ENCODE results near the gene NCBP3.
"Not testable (repeated sequence)": the region's sequence is repeated elsewhere in the genome, so short reads cannot be mapped to it uniquely, and the experiment has no call there.

NCBP3 gene

GRCh38 chr17:3809135-3809534, 36.9 kb downstream of the NCBP3 start:
- DNase-seq: no peak

GRCh38 chr17:3808701-3809100, 37.3 kb downstream of the NCBP3 start:
- DNase-seq: no peak

GRCh38 chr17:3805581-3805980, 40.5 kb downstream of the NCBP3 start:
- DNase-seq: no peak

GRCh38 chr17:3804503-3804931, 41.5 kb downstream of the NCBP3 start:
- DNase-seq: no peak

GRCh38 chr17:3803308-3803640, 42.8 kb downstream of the NCBP3 start:
- DNase-seq: no peak

GRCh38 chr17:3802461-3803307, 43.4 kb downstream of the NCBP3 start:
- DNase-seq: no peak

- DNase-seq: no peak
These were observed 44.3 kb downstream of the NCBP3 start for GRCh38 chr17:3801792-3802191.

- no peak for DNase-seq
These were observed 44.7 kb downstream of the NCBP3 start for GRCh38 chr17:3801347-3801746.

- DNase-seq: no peak
These were observed 45.4 kb downstream of the NCBP3 start, which contains the start of gene ITGAE for GRCh38 chr17:3800362-3801271. Gene ITGAE, minus strand, starts transcription at chr17:3801188. Its CDS starts 44 bp downstream, at chr17:3801144.

GRCh38 chr17:3799181-3799945, 46.7 kb downstream of the NCBP3 start:
- DNase-seq: no peak

GRCh38 chr17:3798273-3799180, 47.5 kb downstream of the NCBP3 start:
- no peak for DNase-seq

- DNase-seq: no peak
These were observed 49.2 kb downstream of the NCBP3 start for GRCh38 chr17:3796822-3797170.

GRCh38 chr17:3796110-3796821, 49.8 kb downstream of the NCBP3 start:
- no peak for DNase-seq

- DNase-seq: no peak
These were observed 50.5 kb downstream of the NCBP3 start for GRCh38 chr17:3795390-3796102.

- DNase-seq: no peak
These were observed 51.3 kb downstream of the NCBP3 start for GRCh38 chr17:3794557-3795389.

- not testable (repeated sequence) for DNase-seq
These were observed 51.9 kb downstream of the NCBP3 start for GRCh38 chr17:3794152-3794551.

- DNase-seq: not testable (repeated sequence)
These were observed 52.8 kb downstream of the NCBP3 start for GRCh38 chr17:3793258-3793657.

- no peak for DNase-seq
These were observed 53.6 kb downstream of the NCBP3 start for GRCh38 chr17:3792481-3792880.

- DNase-seq: no peak
These were observed 57.8 kb downstream of the NCBP3 start for GRCh38 chr17:3788200-3788599.

- not testable (repeated sequence) for DNase-seq
These were observed 60.7 kb downstream of the NCBP3 start for GRCh38 chr17:3785323-3785722.

All from NCI-H2081 treated with DMSO at 0.1 percent for 48 hours (cell line).